ENCODE measurements around the gene RAPGEF6. TPM values are rescaled to one million over a fixed set of nuclear protein-coding genes. Genes with fewer than 3 reads are reported as not detected.

The RAPGEF6 gene
- total RNA-seq, 1 donor from 2014 or later = 18.9 TPM

GRCh38 chr5:131511934-131512333, 123.1 kb downstream of the RAPGEF6 start:
- Mint-ChIP-seq H3K4me1 (ENCODE audit: unreplicated experiment) (peaks cover 14% of the 10 kb centered on the region), H3K36me3 (ENCODE audit: unreplicated experiment) (peaks cover 10% of the 10 kb centered on the region), H3K9me3 (ENCODE audit: unreplicated experiment) (no peaks in the 10 kb centered on the region), H3K27me3 (ENCODE audit: unreplicated experiment) (no peaks in the 10 kb centered on the region), H3K27ac (ENCODE audit: unreplicated experiment) (no peak overlapping the region), H3K4me3 (ENCODE audit: unreplicated experiment) (no peak overlapping the region)
- no peak for TF ChIP-seq CTCF (IDR thresholded peaks at IDR 0.05)
- no peak for DNase-seq (ENCODE audit: extremely low spot score, unreplicated experiment)

GRCh38 chr5:131509801-131510200, 125.2 kb downstream of the RAPGEF6 start:
- peaks cover 10% of the 10 kb centered on the region for H3K36me3 Mint-ChIP-seq (ENCODE audit: unreplicated experiment)
- H3K27me3 Mint-ChIP-seq (ENCODE audit: unreplicated experiment) = no peaks in the 10 kb centered on the region
- no peak overlapping the region for H3K4me3 Mint-ChIP-seq (ENCODE audit: unreplicated experiment)
- no peak for TF ChIP-seq CTCF (IDR thresholded peaks at IDR 0.05)
- H3K27ac Mint-ChIP-seq (ENCODE audit: unreplicated experiment) = no peak overlapping the region
- H3K4me1 Mint-ChIP-seq (ENCODE audit: unreplicated experiment) = peaks cover 16% of the 10 kb centered on the region
- H3K9me3 Mint-ChIP-seq (ENCODE audit: unreplicated experiment) = no peaks in the 10 kb centered on the region
- DNase-seq (ENCODE audit: extremely low spot score, unreplicated experiment) = no peak

GRCh38 chr5:131505237-131505908, 129.7 kb downstream of the RAPGEF6 start:
- peaks cover 20% of the 10 kb centered on the region for H3K36me3 Mint-ChIP-seq (ENCODE audit: unreplicated experiment)
- H3K27ac Mint-ChIP-seq (ENCODE audit: unreplicated experiment) = peak overlapping the region; percentile 88
- H3K4me1 Mint-ChIP-seq (ENCODE audit: unreplicated experiment) = peaks cover 17% of the 10 kb centered on the region
- no peak for TF ChIP-seq CTCF (IDR thresholded peaks at IDR 0.05)
- H3K27me3 Mint-ChIP-seq (ENCODE audit: unreplicated experiment) = no peaks in the 10 kb centered on the region
- H3K9me3 Mint-ChIP-seq (ENCODE audit: unreplicated experiment) = no peaks in the 10 kb centered on the region
- no peak overlapping the region for H3K4me3 Mint-ChIP-seq (ENCODE audit: unreplicated experiment)
- DNase-seq (ENCODE audit: extremely low spot score, unreplicated experiment) = no peak

- H3K4me3 Mint-ChIP-seq (ENCODE audit: unreplicated experiment) = no peak overlapping the region
- peaks cover 4% of the 10 kb centered on the region for H3K9me3 Mint-ChIP-seq (ENCODE audit: unreplicated experiment)
- H3K36me3 Mint-ChIP-seq (ENCODE audit: unreplicated experiment) = peaks cover 29% of the 10 kb centered on the region
- peaks cover 21% of the 10 kb centered on the region for H3K4me1 Mint-ChIP-seq (ENCODE audit: unreplicated experiment)
- H3K27ac Mint-ChIP-seq (ENCODE audit: unreplicated experiment) = no peak overlapping the region
- no peaks in the 10 kb centered on the region for H3K27me3 Mint-ChIP-seq (ENCODE audit: unreplicated experiment)
- TF ChIP-seq CTCF (IDR thresholded peaks at IDR 0.05) = no peak
- no peak for DNase-seq (ENCODE audit: extremely low spot score, unreplicated experiment)
Observed at GRCh38 chr5:131496400-131496713, 138.7 kb downstream of the RAPGEF6 start.

GRCh38 chr5:131495536-131496399, 139.3 kb downstream of the RAPGEF6 start:
- peaks cover 22% of the 10 kb centered on the region for H3K4me1 Mint-ChIP-seq (ENCODE audit: unreplicated experiment)
- peaks cover 4% of the 10 kb centered on the region for H3K9me3 Mint-ChIP-seq (ENCODE audit: unreplicated experiment)
- no peak for DNase-seq (ENCODE audit: extremely low spot score, unreplicated experiment)
- H3K27ac Mint-ChIP-seq (ENCODE audit: unreplicated experiment) = no peak overlapping the region
- H3K4me3 Mint-ChIP-seq (ENCODE audit: unreplicated experiment) = no peak overlapping the region
- no peak for TF ChIP-seq CTCF (IDR thresholded peaks at IDR 0.05)
- no peaks in the 10 kb centered on the region for H3K27me3 Mint-ChIP-seq (ENCODE audit: unreplicated experiment)
- peaks cover 31% of the 10 kb centered on the region for H3K36me3 Mint-ChIP-seq (ENCODE audit: unreplicated experiment)

Measured in osteocyte (in vitro differentiated cells).